Neuronal stem cell (in vitro differentiated cells): ENCODE results near the gene TAX1BP1.

Source experiments
- DNase-seq: peaks from one replicate; pipeline ENCODE4 v3.0.0-alpha.2; 2013; ENCODE audit warnings: low spot score
- H2AFZ ChIP-seq: one replicate; pipeline ENCODE4 v1.6.1; 2013; ENCODE audit warnings: mild to moderate bottlenecking, low read length, inconsistent platforms
- H2AK5ac ChIP-seq: 2 replicates; pipeline ENCODE4 v1.6.1; 2013; ENCODE audit warnings: low read depth, mild to moderate bottlenecking, inconsistent platforms, low read length, moderate library complexity, mixed read lengths
- H2BK120ac ChIP-seq: 2 replicates; pipeline ENCODE4 v1.6.1; 2013; ENCODE audit warnings: low read depth, mild to moderate bottlenecking, inconsistent platforms, low read length, moderate library complexity, mixed read lengths
- H2BK12ac ChIP-seq: one replicate; pipeline ENCODE4 v1.6.1; 2013; ENCODE audit warnings: low read length, inconsistent platforms
- H2BK15ac ChIP-seq: 2 replicates; pipeline ENCODE4 v1.6.1; 2013; ENCODE audit warnings: mild to moderate bottlenecking, low read length, inconsistent platforms, mixed read lengths
- H2BK5ac ChIP-seq: one replicate; pipeline ENCODE4 v1.6.1; 2013; ENCODE audit warnings: inconsistent platforms, mild to moderate bottlenecking, low read length, moderate library complexity
- H3K14ac ChIP-seq: one replicate; pipeline ENCODE4 v1.6.1; 2013; ENCODE audit warnings: low read length, inconsistent platforms
- H3K18ac ChIP-seq: 2 replicates; pipeline ENCODE4 v1.6.1; 2013; ENCODE audit warnings: low read length, inconsistent platforms
- H3K23ac ChIP-seq: 2 replicates; pipeline ENCODE4 v1.6.1; 2013; ENCODE audit warnings: low read depth, mild to moderate bottlenecking, mixed read lengths, low read length, inconsistent platforms; ENCODE audit not compliant: poor library complexity
- H3K27ac ChIP-seq: replicated peaks from 3 replicates; pipeline ENCODE4 v1.5.1; 2013; ENCODE audit warnings: low read length, inconsistent platforms
- H3K27me3 ChIP-seq, 3 experiments: 2 replicates each; pipeline ENCODE4 v1.6.1; 2013; ENCODE audit warnings: low read length in 3 of 3, mild to moderate bottlenecking in 2 of 3, inconsistent platforms in 1 of 3, low read depth in 1 of 3, mixed read lengths in 1 of 3, moderate library complexity in 1 of 3; ENCODE audit not compliant: control insufficient read depth in 3 of 3, insufficient read depth in 3 of 3
- H3K36me3 ChIP-seq, 2 donors: replicated peaks in 1 of 2; 2 replicates each; pipeline ENCODE4 v1.6.1; 2013; ENCODE audit warnings: low read length in 2 of 2; ENCODE audit not compliant: control insufficient read depth in 2 of 2, insufficient read depth in 2 of 2
- H3K4ac ChIP-seq: 2 replicates; pipeline ENCODE4 v1.6.1; 2013; ENCODE audit warnings: inconsistent platforms, mild to moderate bottlenecking, low read length, moderate library complexity
- H3K4me1 ChIP-seq, 2 donors: 1 replicate in 1 of 2; 2 replicates in 1 of 2; pipeline ENCODE4 v1.6.1; 2013; ENCODE audit warnings: low read length in 2 of 2, low read depth in 1 of 2; ENCODE audit not compliant: control insufficient read depth in 2 of 2, insufficient read depth in 1 of 2
- H3K4me2 ChIP-seq: one replicate; pipeline ENCODE4 v1.6.1; 2013; ENCODE audit warnings: mild to moderate bottlenecking, low read length, inconsistent platforms; ENCODE audit not compliant: insufficient read depth, poor library complexity, severe bottlenecking
- H3K4me3 ChIP-seq, 2 donors: 2 replicates each; pipeline ENCODE4 v1.5.1; 2013; ENCODE audit warnings: low read length in 2 of 2, mild to moderate bottlenecking in 2 of 2, inconsistent platforms in 1 of 2, moderate library complexity in 1 of 2
- H3K79me1 ChIP-seq: one replicate; pipeline ENCODE4 v1.6.1; 2013; ENCODE audit warnings: low read depth, mild to moderate bottlenecking, inconsistent platforms, low read length, moderate library complexity
- H3K9ac ChIP-seq: one replicate; pipeline ENCODE4 v1.6.1; 2013; ENCODE audit warnings: mild to moderate bottlenecking, low read depth, low read length, inconsistent platforms; ENCODE audit not compliant: poor library complexity
- H3K9me3 ChIP-seq, 2 donors: replicated peaks in 1 of 2; 2 replicates each; pipeline versions ENCODE3 to v1.6.1; 2013; ENCODE audit warnings: low read length in 2 of 2, mild to moderate bottlenecking in 2 of 2, inconsistent platforms in 1 of 2, low read depth in 1 of 2, mixed read lengths in 1 of 2, moderate library complexity in 1 of 2; ENCODE audit not compliant: control insufficient read depth in 2 of 2, insufficient read depth in 1 of 2
- H4K8ac ChIP-seq: one replicate; pipeline ENCODE4 v1.6.1; 2013; ENCODE audit warnings: low read depth, mild to moderate bottlenecking, inconsistent platforms, low read length, moderate library complexity
- H4K91ac ChIP-seq: one replicate; pipeline ENCODE4 v1.6.1; 2013; ENCODE audit warnings: low read length, low read depth, mild to moderate bottlenecking, inconsistent platforms; ENCODE audit not compliant: poor library complexity
- WGBS, 2 donors: extraction: QIAGEN DNeasy Blood & Tissue Kit; methylation state at CpG; one replicate each; pipeline ENCODE4 v1.1.7; 2013; ENCODE audit warnings: missing lambda C conversion rate in 2 of 2, mixed read lengths in 1 of 2; ENCODE audit not compliant: insufficient read length in 2 of 2, insufficient replicate concordance in 1 of 2; ENCODE audit errors: extremely low coverage in 2 of 2; 5-methylcytosine and 5-hydroxymethylcytosine counted together

TAX1BP1 gene

GRCh38 chr7:27808626-27809025 is 68.7 kb downstream of the TAX1BP1 start:
- Histone ChIP-seq H2BK5ac (no peak overlapping the region), H3K14ac (no peak overlapping the region), H3K4me1 (no peaks in the 10 kb centered on the region), H3K4me3 (no peak overlapping the region), H4K91ac (no peak overlapping the region), H3K79me1 (no peaks in the 10 kb centered on the region), H4K8ac (no peak overlapping the region), H3K9me3 (no peaks in the 10 kb centered on the region), H3K4ac (no peak overlapping the region), H2AFZ (no peak overlapping the region), H3K27me3 (no peaks in the 10 kb centered on the region), H3K4me2 (no peak overlapping the region), H2AK5ac (no peak overlapping the region), H3K9ac (no peak overlapping the region), H2BK15ac (no peak overlapping the region), H3K18ac (no peak overlapping the region), H2BK12ac (no peak overlapping the region), H3K23ac (no peak overlapping the region), H3K27ac (no peak overlapping the region), H2BK120ac (no peak overlapping the region), H3K36me3 (peaks cover 0 to 11% of the 10 kb centered on the region in 2 donors)
- no peak for DNase-seq
- no CpG with 5 or more reads among the region's 2 CpGs for WGBS, 2 donors

- no peak overlapping the region for H4K8ac ChIP-seq
- H2BK15ac ChIP-seq = no peak overlapping the region
- H4K91ac ChIP-seq = no peak overlapping the region
- no peak overlapping the region for H2AFZ ChIP-seq
- no peak overlapping the region for H3K4me3 ChIP-seq
- H3K14ac ChIP-seq = no peak overlapping the region
- H3K36me3 ChIP-seq = peaks cover 0 to 15% of the 10 kb centered on the region in 2 donors
- no peak overlapping the region for H2BK120ac ChIP-seq
- no peak overlapping the region for H3K23ac ChIP-seq
- no peak overlapping the region for H2BK12ac ChIP-seq
- H3K9ac ChIP-seq = no peak overlapping the region
- H3K4me1 ChIP-seq = no peaks in the 10 kb centered on the region
- WGBS, 2 donors = no CpG with 5 or more reads among the region's 4 CpGs
- no peak overlapping the region for H3K4me2 ChIP-seq
- H3K27ac ChIP-seq = no peak overlapping the region
- no peaks in the 10 kb centered on the region for H3K27me3 ChIP-seq
- no peak overlapping the region for H3K4ac ChIP-seq
- H2BK5ac ChIP-seq = no peak overlapping the region
- H3K9me3 ChIP-seq = peaks cover 0 to 3% of the 10 kb centered on the region in 2 donors
- no peak overlapping the region for H2AK5ac ChIP-seq
- no peak overlapping the region for H3K18ac ChIP-seq
- no peaks in the 10 kb centered on the region for H3K79me1 ChIP-seq
- no peak for DNase-seq
These were observed 70.2 kb downstream of the TAX1BP1 start for GRCh38 chr7:27810186-27810585.

- H3K23ac ChIP-seq = no peak overlapping the region
- no peak for DNase-seq
- H3K9ac ChIP-seq = no peak overlapping the region
- no peak overlapping the region for H2AK5ac ChIP-seq
- no peak overlapping the region for H2BK12ac ChIP-seq
- H2BK15ac ChIP-seq = no peak overlapping the region
- H3K4ac ChIP-seq = no peak overlapping the region
- H3K27me3 ChIP-seq = no peaks in the 10 kb centered on the region
- no CpG with 5 or more reads among the region's 2 CpGs for WGBS, 2 donors
- no peak overlapping the region for H3K14ac ChIP-seq
- H3K27ac ChIP-seq = no peak overlapping the region
- H2BK5ac ChIP-seq = no peak overlapping the region
- no peak overlapping the region for H2BK120ac ChIP-seq
- no peak overlapping the region for H3K18ac ChIP-seq
- no peak overlapping the region for H4K91ac ChIP-seq
- H3K79me1 ChIP-seq = no peaks in the 10 kb centered on the region
- peaks cover 0 to 3% of the 10 kb centered on the region in 2 donors for H3K9me3 ChIP-seq
- H3K36me3 ChIP-seq = peaks cover 0 to 32% of the 10 kb centered on the region in 2 donors
- H4K8ac ChIP-seq = no peak overlapping the region
- no peak overlapping the region for H3K4me3 ChIP-seq
- no peak overlapping the region for H3K4me2 ChIP-seq
- no peaks in the 10 kb centered on the region for H3K4me1 ChIP-seq
- no peak overlapping the region for H2AFZ ChIP-seq
These were observed 72.7 kb downstream of the TAX1BP1 start for GRCh38 chr7:27812706-27813105.

GRCh38 chr7:27822245-27822644 is 82.3 kb downstream of the TAX1BP1 start:
- no peak overlapping the region for H3K4me2 ChIP-seq
- H3K4me1 ChIP-seq = no peaks in the 10 kb centered on the region
- no peaks in the 10 kb centered on the region for H3K27me3 ChIP-seq
- no peak overlapping the region for H2AFZ ChIP-seq
- no peak overlapping the region for H3K4ac ChIP-seq
- H3K9me3 ChIP-seq = no peaks in the 10 kb centered on the region
- no peak overlapping the region for H2BK15ac ChIP-seq
- no peak overlapping the region for H2AK5ac ChIP-seq
- H3K14ac ChIP-seq = no peak overlapping the region
- H2BK5ac ChIP-seq = no peak overlapping the region
- no peak for DNase-seq
- no peak overlapping the region for H4K8ac ChIP-seq
- no peak overlapping the region for H2BK12ac ChIP-seq
- H3K36me3 ChIP-seq = peaks cover 0 to 49% of the 10 kb centered on the region in 2 donors
- H3K23ac ChIP-seq = no peak overlapping the region
- no peak overlapping the region for H3K18ac ChIP-seq
- H3K27ac ChIP-seq = no peak overlapping the region
- no peak overlapping the region for H3K9ac ChIP-seq
- WGBS, 2 donors = no CpG with 5 or more reads among the region's 2 CpGs
- H3K79me1 ChIP-seq = no peaks in the 10 kb centered on the region
- H2BK120ac ChIP-seq = no peak overlapping the region
- H3K4me3 ChIP-seq = no peak overlapping the region
- no peak overlapping the region for H4K91ac ChIP-seq
